GM23338 (cell line): Measurements from ENCODE around the gene NIT2. TPM values are rescaled to one million over a fixed set of nuclear protein-coding genes. Genes with fewer than 3 reads are reported as not detected.

Experiments used
- ATAC-seq: fragments of 200-7000 bp; cut with Tn5 transposase; 3 replicates; pipeline ENCODE4 v1.9.1; 2020
- DNase-seq: peaks from one replicate; pipeline ENCODE4 v3.0.0-alpha.2; 2015; ENCODE audit warnings: low spot score
- H2AFZ ChIP-seq: fragments of 200-600 bp; sonication (generic); 2 replicates; pipeline ENCODE4 v1.8.0; 2016; ENCODE audit warnings: antibody characterized with exemption, mild to moderate bottlenecking, moderate library complexity
- H3F3A ChIP-seq: fragments of 200-600 bp; sonication (generic); replicated peaks from 2 replicates; pipeline ENCODE4 v1.8.0; 2017; ENCODE audit warnings: antibody characterized with exemption, mixed run types, low read depth
- H3K27ac ChIP-seq: fragments of 200-600 bp; sonication (generic); 2 replicates; pipeline ENCODE4 v1.6.1; 2016; ENCODE audit warnings: low read depth
- H3K27me3 ChIP-seq: fragments of 200-600 bp; sonication (generic); 2 replicates; pipeline ENCODE4 v1.8.0; 2016; ENCODE audit warnings: mild to moderate bottlenecking, mixed run types, moderate library complexity; ENCODE audit not compliant: insufficient read depth
- H3K36me3 ChIP-seq: fragments of 200-600 bp; sonication (generic); 2 replicates; pipeline ENCODE4 v1.8.0; 2016; ENCODE audit warnings: mild to moderate bottlenecking; ENCODE audit not compliant: insufficient read depth
- H3K4me1 ChIP-seq: fragments of 200-600 bp; sonication (generic); 2 replicates; pipeline ENCODE4 v1.8.0; 2016; ENCODE audit warnings: mild to moderate bottlenecking, moderate library complexity; ENCODE audit not compliant: insufficient read depth
- H3K4me2 ChIP-seq: fragments of 200-600 bp; sonication (generic); 2 replicates; pipeline ENCODE4 v1.7.1; 2017; ENCODE audit warnings: mixed run types
- H3K4me3 ChIP-seq: fragments of 200-600 bp; sonication (generic); 2 replicates; pipeline ENCODE4 v1.6.1; 2016; ENCODE audit warnings: mixed run types
- H3K79me2 ChIP-seq: fragments of 200-600 bp; sonication (generic); replicated peaks from 2 replicates; pipeline ENCODE4 v1.8.0; 2017; ENCODE audit warnings: mild to moderate bottlenecking; ENCODE audit not compliant: insufficient read depth
- H3K9me2 ChIP-seq: fragments of 200-600 bp; sonication (generic); 2 replicates; pipeline ENCODE4 v1.8.0; 2017; ENCODE audit not compliant: insufficient read depth
- H4K20me1 ChIP-seq: fragments of 200-600 bp; sonication (generic); replicated peaks from 2 replicates; pipeline ENCODE4 v1.8.0; 2017; ENCODE audit warnings: mild to moderate bottlenecking; ENCODE audit not compliant: insufficient read depth
- H3K27ac Mint-ChIP-seq: 2 replicates; pipeline ENCODE4 v1.8.0; 2020; ENCODE audit warnings: inconsistent platforms, mild to moderate bottlenecking, moderate library complexity, mixed read lengths
- H3K27me3 Mint-ChIP-seq: 3 replicates; pipeline ENCODE4 v1.8.0; 2022; ENCODE audit warnings: low read depth, mild to moderate bottlenecking, moderate library complexity, mixed read lengths, inconsistent platforms; ENCODE audit not compliant: insufficient read depth, poor library complexity
- H3K36me3 Mint-ChIP-seq: 3 replicates; pipeline ENCODE4 v1.8.0; 2021; ENCODE audit warnings: low read depth, mild to moderate bottlenecking, inconsistent platforms, moderate library complexity, mixed read lengths
- H3K4me1 Mint-ChIP-seq: 3 replicates; pipeline ENCODE4 v1.8.0; 2020; ENCODE audit warnings: mild to moderate bottlenecking, inconsistent platforms, mixed read lengths
- H3K4me3 Mint-ChIP-seq: 3 replicates; pipeline ENCODE4 v1.8.0; 2021; ENCODE audit warnings: moderate library complexity, mild to moderate bottlenecking, inconsistent platforms, mixed read lengths
- H3K9me3 Mint-ChIP-seq: 3 replicates; pipeline ENCODE4 v1.8.0; 2020; ENCODE audit warnings: moderate library complexity, mild to moderate bottlenecking, inconsistent platforms, mixed read lengths
- CREB1 ChIP-seq: fragments of 250-450 bp; sonication (Bioruptor Pico); IDR thresholded peaks from 2 replicates; pipeline ENCODE4 v1.5.0; 2020; ENCODE audit warnings: low read depth, mild to moderate bottlenecking, moderate library complexity
- CTCF ChIP-seq, 2 experiments: fragments of 200-600 bp in 1 of 2; sonication (generic) in 1 of 2; conservative IDR thresholded peaks; 2 replicates each; pipeline versions ENCODE4 v1.5.1 to v1.6.1; 2016 to 2017; ENCODE audit warnings: antibody characterized with exemption in 2 of 2, low read depth in 2 of 2, mild to moderate bottlenecking in 2 of 2, moderate library complexity in 1 of 2
- ETS1 ChIP-seq: IDR thresholded peaks from 2 replicates; pipeline ENCODE4 v1.6.1; 2016; ENCODE audit warnings: antibody characterized with exemption
- EZH2 ChIP-seq: fragments of 200-600 bp; sonication (generic); IDR thresholded peaks from one replicate; pipeline ENCODE4 v1.8.0; 2017; ENCODE audit warnings: antibody characterized with exemption, mild to moderate bottlenecking, low read depth; ENCODE audit not compliant: unreplicated experiment
- EZH2phosphoT487 ChIP-seq: fragments of 200-600 bp; sonication (generic); IDR thresholded peaks from one replicate; pipeline ENCODE4 v1.8.1; 2018; ENCODE audit warnings: antibody characterized with exemption; ENCODE audit not compliant: unreplicated experiment
- JUNB ChIP-seq: IDR thresholded peaks from one replicate; pipeline ENCODE4 v1.6.1; 2016; ENCODE audit warnings: antibody characterized with exemption; ENCODE audit not compliant: unreplicated experiment
- NANOG ChIP-seq: IDR thresholded peaks from 2 replicates; pipeline ENCODE4 v1.6.1; 2016; ENCODE audit warnings: antibody characterized with exemption, borderline replicate concordance
- POLR2AphosphoS5 ChIP-seq: IDR thresholded peaks from 2 replicates; pipeline ENCODE4 v1.6.1; 2016; ENCODE audit warnings: antibody characterized with exemption, low read depth
- REST ChIP-seq: IDR thresholded peaks from one replicate; pipeline ENCODE4 v1.6.1; 2018; ENCODE audit warnings: antibody characterized with exemption; ENCODE audit not compliant: unreplicated experiment
- STAT1 ChIP-seq: IDR thresholded peaks from one replicate; pipeline ENCODE4 v1.6.1; 2016; ENCODE audit warnings: antibody characterized with exemption; ENCODE audit not compliant: unreplicated experiment
- ZNF114 ChIP-seq: fragments of 250-450 bp; sonication (Bioruptor Pico); IDR thresholded peaks from 2 replicates; pipeline ENCODE4 v1.5.0; 2020; ENCODE audit warnings: mild to moderate bottlenecking, moderate library complexity
- ZNF331 ChIP-seq: fragments of 250-450 bp; sonication (Bioruptor Pico); IDR thresholded peaks from 2 replicates; pipeline ENCODE4 v1.5.0; 2020; ENCODE audit warnings: low read depth, mild to moderate bottlenecking, moderate library complexity
- ZNF462 ChIP-seq: fragments of 250-450 bp; sonication (Bioruptor Pico); IDR thresholded peaks from 2 replicates; pipeline ENCODE4 v1.5.0; 2020; ENCODE audit warnings: mild to moderate bottlenecking, moderate library complexity
- polyA plus RNA-seq: library from polyadenylated mRNA; unstranded; fragments of >200 nt; fragmentation: Nextera tagmentation; extraction: Ambion mirVana; gene quantifications from 2 replicates; pipeline ENCODE4 v1.2.1, GENCODE V29; 2016
- total RNA-seq: library from RNA; depleted of rRNA; stranded (reverse); fragments of >200 nt; shearing (Covaris generic); gene quantifications from 2 replicates; pipeline ENCODE4 v1.2.3, GENCODE V29; 2014

NIT2 gene
- total and polyA plus RNA-seq, 2 experiments from 2014 or later: 19.2 to 53.7 TPM

GRCh38 chr3:100364421-100364820, 29.9 kb downstream of the NIT2 start:
- no peaks in the 10 kb centered on the region for H3F3A ChIP-seq
- DNase-seq (no peak), ATAC-seq (no peak)
- H3K9me2 ChIP-seq: no peaks in the 10 kb centered on the region
- H3K4me1 Mint-ChIP-seq: no peaks in the 10 kb centered on the region
- no peaks in the 10 kb centered on the region for H3K27me3 ChIP-seq
- H3K4me1 ChIP-seq: no peaks in the 10 kb centered on the region
- no peak overlapping the region for H3K27ac ChIP-seq
- peaks cover 3% of the 10 kb centered on the region for H3K27me3 Mint-ChIP-seq
- no peaks in the 10 kb centered on the region for H3K79me2 ChIP-seq
- peaks cover 65% of the 10 kb centered on the region for H3K36me3 Mint-ChIP-seq
- H3K4me3 ChIP-seq: no peak overlapping the region
- no peak overlapping the region for H3K27ac Mint-ChIP-seq
- no peak overlapping the region for H2AFZ ChIP-seq
- no peak overlapping the region for H3K4me3 Mint-ChIP-seq
- no peaks in the 10 kb centered on the region for H4K20me1 ChIP-seq
- H3K4me2 ChIP-seq: no peak overlapping the region
- TF ChIP-seq REST (no peak), NANOG (no peak), JUNB (no peak), CREB1 (no peak), CTCF (conservative IDR thresholded peaks at IDR 0.05; ENCODE audit: low read depth in 2 of 2) (no peak), ZNF114 (CRISPR knock-in tag) (no peak), STAT1 (no peak), ZNF462 (no peak), EZH2 (no peak), ETS1 (no peak), ZNF331 (CRISPR knock-in tag) (no peak), EZH2phosphoT487 (no peak), POLR2AphosphoS5 (no peak)
- peaks cover 25% of the 10 kb centered on the region; the same call in 1 of the 2 replicates for H3K36me3 ChIP-seq
- H3K9me3 Mint-ChIP-seq: peaks cover 3% of the 10 kb centered on the region; the same call in 2 of the 3 replicates
